H1 (cell line): ENCODE measurements around the gene LMBR1. TPM values are rescaled to one million over a fixed set of nuclear protein-coding genes. Genes with fewer than 3 reads are reported as not detected.

ENCODE experiments used
- CTCF ChIA-PET: fragments of 300-600 bp; sonication (Branson Sonifier 250); formaldehyde crosslinking; loops from one replicate; lab custom pipeline; 2021; ENCODE audit not compliant: partially characterized antibody; lab: Charles Lee
- POLR2A ChIA-PET: fragments of 300-600 bp; sonication (Branson Sonifier 250); formaldehyde crosslinking; loops from one replicate; lab custom pipeline; 2021; ENCODE audit warnings: inconsistent platforms; ENCODE audit not compliant: partially characterized antibody; lab: Charles Lee
- DNase-seq, 2 experiments: peaks; one replicate each; pipeline versions ENCODE4 v3.0.0 to v3.0.0-alpha.2; 2010 to 2022; ENCODE audit warnings: low spot score in 2 of 2, low read depth in 1 of 2, mixed read lengths in 1 of 2
- FAIRE-seq: peaks from 2 replicates; lab custom pipeline; 2011; peaks lifted over from hg19 to GRCh38; lab: Jason Lieb, UNC
- H2AFZ ChIP-seq: 2 replicates; pipeline ENCODE4 v1.8.1; 2012; ENCODE audit warnings: low read length, inconsistent platforms
- H2AK5ac ChIP-seq: 2 replicates; pipeline ENCODE4 v1.6.1; 2013; ENCODE audit warnings: low read depth, low read length
- H2BK120ac ChIP-seq: replicated peaks from 2 replicates; pipeline ENCODE3; 2013; ENCODE audit warnings: low read depth, low read length, inconsistent platforms
- H2BK12ac ChIP-seq: 2 replicates; pipeline ENCODE4 v1.6.1; 2013; ENCODE audit warnings: low read depth, low read length
- H2BK15ac ChIP-seq: 2 replicates; pipeline ENCODE4 v1.6.1; 2013; ENCODE audit warnings: low read length
- H2BK20ac ChIP-seq: 2 replicates; pipeline ENCODE4 v1.6.1; 2013; ENCODE audit warnings: low read length
- H2BK5ac ChIP-seq: 2 replicates; pipeline ENCODE4 v1.6.1; 2013; ENCODE audit warnings: low read depth, low read length
- H3K14ac ChIP-seq: 2 replicates; pipeline ENCODE4 v1.6.1; 2013; ENCODE audit warnings: inconsistent platforms; ENCODE audit not compliant: insufficient read length
- H3K18ac ChIP-seq: 2 replicates; pipeline ENCODE4 v1.6.1; 2013; ENCODE audit warnings: low read length; ENCODE audit errors: extremely low read depth
- H3K23ac ChIP-seq: 2 replicates; pipeline ENCODE4 v1.6.1; 2013; ENCODE audit warnings: inconsistent platforms; ENCODE audit not compliant: insufficient read length
- H3K23me2 ChIP-seq: 2 replicates; pipeline ENCODE4 v1.6.1; 2013; ENCODE audit warnings: low read depth, low read length
- H3K27ac ChIP-seq: 2 replicates; pipeline ENCODE4 v1.6.1; 2011; ENCODE audit warnings: low read depth, low read length, inconsistent platforms
- H3K27me3 ChIP-seq, 4 experiments: replicated peaks in 1 of 4; 1 replicate in 1 of 4; 2 replicates in 3 of 4; pipeline versions ENCODE4 v1.6.1 to v1.8.1; 2011 to 2013; ENCODE audit warnings: low read length in 3 of 4, mild to moderate bottlenecking in 3 of 4, inconsistent platforms in 2 of 4, mixed read lengths in 2 of 4, moderate library complexity in 1 of 4; ENCODE audit not compliant: control insufficient read depth in 3 of 4, insufficient read depth in 3 of 4; ENCODE audit errors: extremely low read depth in 1 of 4
- H3K36me3 ChIP-seq, 4 experiments: 2 replicates each; pipeline versions ENCODE4 v1.6.1 to v1.8.1; 2011 to 2013; ENCODE audit warnings: mild to moderate bottlenecking in 4 of 4, low read length in 3 of 4, moderate library complexity in 2 of 4, control low read depth in 1 of 4, inconsistent platforms in 1 of 4; ENCODE audit not compliant: insufficient read depth in 4 of 4, control insufficient read depth in 2 of 4
- H3K4ac ChIP-seq: replicated peaks from 2 replicates; pipeline ENCODE3; 2013; ENCODE audit warnings: low read length, low read depth, mixed read lengths, inconsistent platforms; ENCODE audit not compliant: insufficient read length
- H3K4me1 ChIP-seq, 4 experiments: replicated peaks in 1 of 4; 1 replicate in 1 of 4; 2 replicates in 3 of 4; pipeline versions ENCODE4 v1.6.1 to v1.8.1; 2011 to 2013; ENCODE audit warnings: low read length in 3 of 4, inconsistent platforms in 2 of 4, mixed read lengths in 1 of 4; ENCODE audit not compliant: insufficient read depth in 4 of 4, control insufficient read depth in 3 of 4
- H3K4me2 ChIP-seq, 2 experiments: 2 replicates each; pipeline versions ENCODE4 v1.6.1 to v1.8.1; 2011 to 2013; ENCODE audit warnings: low read depth in 2 of 2, low read length in 2 of 2, control low read depth in 1 of 2, inconsistent platforms in 1 of 2, mild to moderate bottlenecking in 1 of 2; ENCODE audit not compliant: insufficient read depth in 1 of 2
- H3K4me3 ChIP-seq, 4 experiments: fragments of 200-600, 300-600 bp in 1 of 4; sonication (generic), shearing (Covaris generic), sonication (Bioruptor Twin) in 1 of 4; 2 replicates each; pipeline versions ENCODE4 v1.5.1 to v1.8.1; 2011 to 2016; ENCODE audit warnings: low read length in 4 of 4, low read depth in 3 of 4, control low read depth in 2 of 4, inconsistent platforms in 2 of 4, mild to moderate bottlenecking in 2 of 4, mixed read lengths in 1 of 4, moderate library complexity in 1 of 4; ENCODE audit not compliant: insufficient read depth in 2 of 4; ENCODE audit errors: extremely low read depth in 1 of 4
- H3K56ac ChIP-seq: replicated peaks from 2 replicates; pipeline ENCODE3; 2013; ENCODE audit warnings: low read depth, mild to moderate bottlenecking, mixed read lengths, low read length, inconsistent platforms; ENCODE audit not compliant: insufficient read length
- H3K79me1 ChIP-seq: 2 replicates; pipeline ENCODE4 v1.6.1; 2013; ENCODE audit warnings: low read depth, low read length, control low read depth
- H3K79me2 ChIP-seq, 2 experiments: 2 replicates each; pipeline versions ENCODE4 v1.6.1 to v1.8.1; 2012 to 2013; ENCODE audit warnings: low read length in 2 of 2, mild to moderate bottlenecking in 2 of 2, inconsistent platforms in 1 of 2; ENCODE audit not compliant: insufficient read depth in 2 of 2, control insufficient read depth in 1 of 2
- H3K9ac ChIP-seq, 4 experiments: replicated peaks in 1 of 4; 1 replicate in 1 of 4; 2 replicates in 3 of 4; pipeline versions ENCODE4 v1.6.1 to v1.8.1; 2011 to 2013; ENCODE audit warnings: low read depth in 3 of 4, low read length in 3 of 4, control low read depth in 2 of 4, mild to moderate bottlenecking in 2 of 4, moderate library complexity in 2 of 4, inconsistent platforms in 1 of 4; ENCODE audit errors: extremely low read depth in 1 of 4
- H3K9me3 ChIP-seq, 2 experiments: 2 replicates each; pipeline versions ENCODE4 v1.6.1 to v1.8.1; 2012 to 2013; ENCODE audit warnings: mild to moderate bottlenecking in 2 of 2, moderate library complexity in 2 of 2, control low read depth in 1 of 2, inconsistent platforms in 1 of 2, low read depth in 1 of 2, low read length in 1 of 2, mixed read lengths in 1 of 2; ENCODE audit not compliant: insufficient read depth in 2 of 2
- H4K20me1 ChIP-seq, 2 experiments: replicated peaks in 1 of 2; 2 replicates each; pipeline versions ENCODE3 to v1.8.1; 2011 to 2013; ENCODE audit warnings: inconsistent platforms in 2 of 2, low read length in 2 of 2, mild to moderate bottlenecking in 1 of 2; ENCODE audit not compliant: insufficient read depth in 2 of 2, control insufficient read depth in 1 of 2
- H4K5ac ChIP-seq: 2 replicates; pipeline ENCODE4 v1.6.1; 2013; ENCODE audit warnings: low read length, low read depth, mixed read lengths, inconsistent platforms; ENCODE audit not compliant: insufficient read length
- H4K8ac ChIP-seq: 2 replicates; pipeline ENCODE4 v1.8.0; 2013; ENCODE audit warnings: mild to moderate bottlenecking, moderate library complexity, low read length, inconsistent platforms; ENCODE audit not compliant: insufficient read depth; ENCODE audit errors: extremely low read depth
- H4K91ac ChIP-seq: replicated peaks from 2 replicates; pipeline ENCODE3; 2013; ENCODE audit warnings: low read length, mixed read lengths, inconsistent platforms; ENCODE audit not compliant: insufficient read length
- CBX8 ChIP-seq: fragments of 300-800, 300-1000 bp; sonication (generic); IDR thresholded peaks from 2 replicates; pipeline ENCODE4 v1.7.1; 2016; ENCODE audit warnings: low read depth, low read length, borderline replicate concordance
- CHD2 ChIP-seq: IDR thresholded peaks from 2 replicates; pipeline ENCODE4 v1.6.1; 2012; ENCODE audit warnings: low read length, improper control_type of control experiment
- POLR2A ChIP-seq, 2 experiments: IDR thresholded peaks; 1 replicate in 1 of 2; 2 replicates in 1 of 2; pipeline ENCODE4 v1.6.1; 2011; ENCODE audit warnings: low read depth in 2 of 2, low read length in 2 of 2, mild to moderate bottlenecking in 2 of 2; ENCODE audit errors: control extremely low read depth in 1 of 2
- SIX5 ChIP-seq: IDR thresholded peaks from 2 replicates; pipeline ENCODE4 v1.6.1; 2011; ENCODE audit warnings: mild to moderate bottlenecking, low read depth, low read length
- WGBS, 2 experiments: shearing (Covaris generic) in 1 of 2; methylation state at CpG; one replicate each; pipeline versions ENCODE4 v1.1.6 to v1.1.7; 2013 to 2015; ENCODE audit warnings: low lambda C conversion rate in 2 of 2, mixed read lengths in 2 of 2, inconsistent platforms in 1 of 2, low coverage in 1 of 2, missing lambda C conversion rate in 1 of 2; ENCODE audit not compliant: insufficient replicate concordance in 2 of 2, insufficient coverage in 1 of 2, insufficient read length in 1 of 2; ENCODE audit errors: extremely low coverage in 1 of 2, missing lambda C conversion rate in 1 of 2; 5-methylcytosine and 5-hydroxymethylcytosine counted together
- polyA plus RNA-seq, 7 experiments: library from polyadenylated mRNA; depleted of rRNA in 3 of 7; stranded (reverse) in 5 of 7; unstranded in 2 of 7; fragments of >200 nt in 5 of 7; fragments of 200-250 nt in 2 of 7; gene quantifications; 1 replicate in 5 of 7; 2 replicates in 1 of 7; 4 replicates in 1 of 7; pipeline versions ENCODE4 v1.2.1 to v1.2.3, GENCODE V29; 2011 to 2013; ENCODE audit warnings: missing spikeins in 2 of 7, mixed read lengths in 2 of 7
- total RNA-seq: library from RNA; stranded (reverse); fragmentation: NEBNext Ultra II Directional; extraction: Animal tissue kit (Norgen Biotek cat#: 25700); gene quantifications from 2 replicates; pipeline ENCODE4 v1.2.1, GENCODE V29; 2021

The LMBR1 gene
- total and polyA plus RNA-seq, 2 of the 8 experiments (the other 6 are each of a cell fraction or from before 2014, with no cell fraction given), result 15.1 to 70.4 TPM

DNA sequence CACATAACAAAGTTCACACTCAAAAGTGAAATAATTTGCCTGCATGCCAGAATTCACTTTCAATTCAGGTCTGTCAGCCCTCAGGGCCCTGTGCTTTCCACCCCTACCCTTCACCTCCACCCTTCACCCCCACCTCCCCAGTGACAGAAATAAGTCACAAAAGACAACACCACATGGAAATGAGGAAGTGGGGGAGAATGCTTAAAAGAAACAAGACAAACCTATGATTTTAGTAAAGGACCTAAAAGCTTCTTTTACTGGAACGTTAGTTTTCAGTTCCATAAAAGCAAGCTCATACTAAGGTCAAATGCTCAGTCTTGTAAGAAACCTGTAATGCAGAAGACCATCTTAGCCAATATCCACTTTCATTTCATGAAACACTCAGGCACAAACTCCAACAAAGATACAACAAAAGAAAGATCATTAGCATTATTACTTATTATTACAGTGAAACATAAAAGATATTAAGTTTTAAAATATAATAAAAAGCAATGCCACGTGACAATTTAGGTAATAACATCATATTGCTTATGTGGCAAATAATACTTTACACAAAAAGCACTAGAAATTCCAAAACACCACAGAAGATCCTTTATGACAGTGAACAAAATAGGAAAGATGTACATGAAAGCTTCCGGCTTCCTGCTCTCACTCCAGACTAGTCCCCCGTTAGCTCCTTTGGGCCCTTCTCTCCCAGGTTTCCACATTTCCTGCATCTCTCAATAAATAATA is 112.1 kb downstream of the LMBR1 start:
- Histone ChIP-seq H2BK5ac (no peak overlapping the region), H4K8ac (no peak overlapping the region), H2BK20ac (no peak overlapping the region), H3K27me3 (no peaks in the 10 kb centered on the region), H3K9ac (no peak overlapping the region), H3K9me3 (no peaks in the 10 kb centered on the region), H3K14ac (no peak overlapping the region), H3K27ac (no peak overlapping the region), H2BK120ac (no peak overlapping the region), H4K20me1 (no peaks in the 10 kb centered on the region), H3K56ac (no peak overlapping the region), H2BK12ac (no peak overlapping the region), H3K4ac (no peak overlapping the region), H3K23me2 (no peaks in the 10 kb centered on the region; the same call in 1 of the 2 replicates), H3K79me1 (no peaks in the 10 kb centered on the region), H3K23ac (no peak overlapping the region), H3K18ac (no peak overlapping the region), H3K4me2 (no peak overlapping the region), H3K4me1 (no peaks in the 10 kb centered on the region), H2BK15ac (no peak overlapping the region), H2AK5ac (no peak overlapping the region), H4K5ac (no peak overlapping the region), H3K36me3 (no peaks in the 10 kb centered on the region), H3K79me2 (no peaks in the 10 kb centered on the region), H2AFZ (no peak overlapping the region), H3K4me3 (no peak overlapping the region), H4K91ac (no peak overlapping the region)
- no peak for TF ChIP-seq CHD2
- no peak for TF ChIP-seq SIX5
- TF ChIP-seq POLR2A (IDR thresholded peaks at IDR 0.05; ENCODE audit: control extremely low read depth in 1 of 2, low read depth in 2 of 2, low read length in 2 of 2), result no peak
- no peak for TF ChIP-seq CBX8
- DNase-seq, result no peak
- WGBS, 2 experiments, result 91% methylated on average over 4 of the region's 4 CpGs; no CpG with 5 or more reads in 1 of the 2 experiments
- CTCF ChIA-PET, result interaction anchor here (1.1 to 1.6 kb wide), 4 partner anchors 12 to 44 kb away, joined by 3 to 4 read pairs (median 4); no protein-coding TSS in a partner anchor
- POLR2A ChIA-PET, result no interaction called here
- no peak for FAIRE-seq
